ENCODE measurements around the gene PDGFD. TPM values are rescaled to one million over a fixed set of nuclear protein-coding genes. Genes with fewer than 3 reads are reported as not detected.

The PDGFD gene
- total RNA-seq, result not detected

DNA sequence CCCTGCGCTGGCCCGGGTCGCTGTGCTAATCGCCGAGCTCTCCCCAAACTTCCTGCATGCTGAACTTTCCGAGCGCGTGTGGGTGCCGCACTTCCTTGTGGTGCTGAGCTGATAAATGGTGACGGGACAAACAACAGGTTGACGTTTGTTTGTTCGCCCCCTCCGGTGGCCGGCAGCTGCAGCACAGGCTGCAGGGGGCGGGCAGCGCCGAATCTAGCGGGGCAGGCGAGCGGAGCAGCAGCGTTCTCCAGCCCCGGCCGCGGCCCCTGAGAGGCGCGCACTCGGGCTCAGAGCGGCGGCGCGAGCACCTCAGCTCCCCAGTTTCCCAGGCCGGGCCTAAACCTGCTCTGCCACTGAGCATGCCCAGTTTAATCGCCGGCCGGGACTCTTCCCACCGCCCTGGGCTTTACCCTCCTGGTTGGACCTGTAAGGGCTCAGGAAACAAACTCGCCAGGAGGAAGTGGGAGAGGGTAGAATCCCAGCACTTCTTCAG lies at the start of gene PDGFD:
TSS of gene PDGFD (minus strand) at position 120 of the 493 bp plus-strand sequence.
- peaks cover 5% of the 10 kb centered on the region for H3K4me1 Mint-ChIP-seq
- H3K9me3 Mint-ChIP-seq, result no peaks in the 10 kb centered on the region
- H3K27ac Mint-ChIP-seq, result no peak within 1 kb of the TSS

DNA sequence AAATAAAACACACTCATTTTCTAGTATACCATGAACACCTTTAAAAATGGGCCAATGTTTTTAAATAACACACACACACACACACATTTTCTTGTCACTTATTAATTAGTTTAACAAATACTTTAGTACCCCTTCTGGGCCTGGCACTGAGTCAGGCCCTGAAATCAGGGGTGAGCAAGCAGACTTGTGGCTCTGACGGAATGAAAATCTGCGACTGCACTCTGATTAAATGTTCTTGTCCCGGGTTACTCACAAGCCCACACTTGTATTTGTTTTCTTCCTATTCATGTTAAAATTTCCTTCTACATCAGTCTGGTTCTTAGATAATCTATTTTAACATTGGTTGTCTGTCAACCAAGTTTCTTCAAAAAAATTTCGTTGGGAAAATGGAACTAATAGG lies 43.0 kb upstream of the PDGFD start:
- Mint-ChIP-seq H3K4me1 (no peaks in the 10 kb centered on the region), H3K27me3 (no peaks in the 10 kb centered on the region), H3K4me3 (no peak overlapping the region), H3K9me3 (peaks cover 4% of the 10 kb centered on the region), H3K36me3 (no peaks in the 10 kb centered on the region), H3K27ac (no peak overlapping the region)
- no peak for DNase-seq

More for the DNA sequence above, at the start of gene PDGFD:
- DNase-seq, result peak; percentile 31
- Mint-ChIP-seq H3K4me3 (peak within 1 kb of the TSS; percentile 66), H3K36me3 (no peaks in the 10 kb centered on the region), H3K27me3 (peaks cover 43% of the 10 kb centered on the region)

GRCh38 chr11:104205838-104206237 lies 41.9 kb upstream of the PDGFD start:
- Mint-ChIP-seq H3K27me3 (no peaks in the 10 kb centered on the region), H3K4me3 (no peak overlapping the region), H3K4me1 (no peaks in the 10 kb centered on the region), H3K36me3 (no peaks in the 10 kb centered on the region), H3K9me3 (no peaks in the 10 kb centered on the region), H3K27ac (no peak overlapping the region)
- DNase-seq, result no peak

DNA sequence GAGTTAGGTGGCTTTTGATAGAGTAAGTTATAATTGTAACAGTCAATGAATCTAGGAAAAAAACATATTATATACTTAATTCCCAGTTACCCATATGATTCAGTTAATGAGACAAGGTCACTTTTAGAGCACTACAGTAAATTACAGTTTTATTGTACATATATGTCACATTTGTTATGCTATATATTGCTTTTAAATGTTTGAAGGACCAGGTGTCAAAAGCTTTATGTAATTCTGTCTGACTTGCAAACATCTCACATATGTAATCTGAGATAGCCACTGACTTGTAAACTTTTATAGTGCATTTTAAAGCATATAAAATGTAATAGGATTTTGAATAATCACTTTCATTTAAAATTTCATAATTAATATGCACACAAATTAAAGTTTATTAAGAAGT lies 36.7 kb upstream of the PDGFD start:
- Mint-ChIP-seq H3K36me3 (no peaks in the 10 kb centered on the region), H3K27me3 (peaks cover 11% of the 10 kb centered on the region), H3K9me3 (no peaks in the 10 kb centered on the region), H3K27ac (no peak overlapping the region), H3K4me1 (no peaks in the 10 kb centered on the region), H3K4me3 (no peak overlapping the region)
- no peak for DNase-seq

DNA sequence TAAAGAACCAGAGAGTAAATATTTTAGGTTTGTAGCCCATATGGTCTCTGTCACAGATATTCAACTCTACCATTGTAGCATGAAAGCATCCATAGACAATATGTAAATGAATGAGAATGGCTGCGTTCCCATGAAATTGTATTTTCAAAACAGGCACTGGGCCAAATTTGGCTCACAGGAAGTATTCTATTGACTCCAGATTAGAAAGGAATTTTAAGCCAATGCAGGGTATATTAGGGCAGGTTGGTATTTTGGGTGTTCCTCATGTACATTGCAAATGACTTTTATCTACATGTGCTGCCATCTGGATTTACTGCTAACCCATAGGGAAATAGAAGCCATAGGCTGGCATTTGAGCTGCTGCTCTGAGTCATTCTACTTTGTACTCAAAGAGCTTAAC lies 35.1 kb upstream of the PDGFD start:
- H3K27ac Mint-ChIP-seq, result no peak overlapping the region
- no peaks in the 10 kb centered on the region for H3K4me1 Mint-ChIP-seq
- no peak for DNase-seq
- no peaks in the 10 kb centered on the region for H3K36me3 Mint-ChIP-seq
- H3K4me3 Mint-ChIP-seq, result no peak overlapping the region
- H3K27me3 Mint-ChIP-seq, result peaks cover 11% of the 10 kb centered on the region
- no peaks in the 10 kb centered on the region for H3K9me3 Mint-ChIP-seq

DNA sequence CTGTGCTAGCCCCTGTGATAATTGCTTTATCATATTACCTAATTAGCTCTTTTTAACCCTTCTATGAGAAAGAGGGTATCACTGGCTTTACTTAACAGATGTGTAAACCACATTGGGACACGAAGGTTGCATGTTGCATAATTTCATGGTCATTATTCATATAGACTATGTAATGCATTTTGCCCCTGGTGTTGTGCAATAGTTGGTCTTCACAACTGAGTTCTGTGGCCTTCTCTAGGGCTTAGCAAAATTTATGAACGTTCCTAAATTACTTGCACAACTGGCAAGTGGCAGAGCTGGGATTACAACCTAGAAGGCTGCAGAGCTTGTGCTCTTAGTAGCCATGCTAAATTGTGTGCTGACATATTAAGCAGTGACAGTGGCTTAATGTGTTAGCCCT lies 34.6 kb upstream of the PDGFD start:
- H3K27me3 Mint-ChIP-seq, result peaks cover 11% of the 10 kb centered on the region
- no peaks in the 10 kb centered on the region for H3K4me1 Mint-ChIP-seq
- H3K27ac Mint-ChIP-seq, result no peak overlapping the region
- DNase-seq, result no peak
- H3K4me3 Mint-ChIP-seq, result no peak overlapping the region
- H3K36me3 Mint-ChIP-seq, result no peaks in the 10 kb centered on the region
- H3K9me3 Mint-ChIP-seq, result no peaks in the 10 kb centered on the region

- Mint-ChIP-seq H3K9me3 (peaks cover 2% of the 10 kb centered on the region), H3K36me3 (no peaks in the 10 kb centered on the region), H3K27ac (no peak overlapping the region), H3K4me1 (no peaks in the 10 kb centered on the region), H3K4me3 (no peak overlapping the region), H3K27me3 (no peaks in the 10 kb centered on the region)
- no peak for DNase-seq
Measured at GRCh38 chr11:104191124-104191523, 27.2 kb upstream of the PDGFD start.

DNA sequence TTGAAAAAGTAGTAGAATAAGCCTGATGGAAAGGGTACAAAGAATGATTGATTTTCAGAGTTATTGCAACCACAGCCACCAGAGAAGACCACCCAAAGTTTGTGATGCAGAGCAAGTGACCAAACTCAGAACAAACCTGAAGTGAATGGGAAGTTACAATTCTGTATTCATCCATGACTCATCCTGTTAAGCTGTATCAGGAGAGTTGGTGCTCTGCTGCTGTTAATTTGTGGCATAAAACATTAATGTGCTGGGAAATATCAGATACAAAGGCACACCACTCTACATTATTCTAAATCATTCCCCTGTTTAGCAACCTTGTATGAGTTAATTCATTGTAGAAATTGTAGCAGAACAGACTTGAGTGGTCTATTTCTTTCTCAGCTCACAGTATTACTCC lies 19.6 kb upstream of the PDGFD start:
- H3K4me1 Mint-ChIP-seq, result no peaks in the 10 kb centered on the region
- no peaks in the 10 kb centered on the region for H3K9me3 Mint-ChIP-seq
- H3K36me3 Mint-ChIP-seq, result no peaks in the 10 kb centered on the region
- DNase-seq, result no peak
- no peak overlapping the region for H3K4me3 Mint-ChIP-seq
- H3K27me3 Mint-ChIP-seq, result no peaks in the 10 kb centered on the region
- H3K27ac Mint-ChIP-seq, result no peak overlapping the region

GRCh38 chr11:104175769-104176168 lies 11.8 kb upstream of the PDGFD start:
- Mint-ChIP-seq H3K9me3 (no peaks in the 10 kb centered on the region), H3K36me3 (no peaks in the 10 kb centered on the region), H3K27me3 (no peaks in the 10 kb centered on the region), H3K27ac (no peak overlapping the region), H3K4me1 (no peaks in the 10 kb centered on the region), H3K4me3 (no peak overlapping the region)
- DNase-seq, result no peak

- Mint-ChIP-seq H3K36me3 (no peaks in the 10 kb centered on the region), H3K9me3 (no peaks in the 10 kb centered on the region), H3K27me3 (peaks cover 20% of the 10 kb centered on the region), H3K4me3 (no peak overlapping the region), H3K4me1 (no peaks in the 10 kb centered on the region), H3K27ac (no peak overlapping the region)
- no peak for DNase-seq
Measured at GRCh38 chr11:104169091-104169490, 5.1 kb upstream of the PDGFD start.

DNA sequence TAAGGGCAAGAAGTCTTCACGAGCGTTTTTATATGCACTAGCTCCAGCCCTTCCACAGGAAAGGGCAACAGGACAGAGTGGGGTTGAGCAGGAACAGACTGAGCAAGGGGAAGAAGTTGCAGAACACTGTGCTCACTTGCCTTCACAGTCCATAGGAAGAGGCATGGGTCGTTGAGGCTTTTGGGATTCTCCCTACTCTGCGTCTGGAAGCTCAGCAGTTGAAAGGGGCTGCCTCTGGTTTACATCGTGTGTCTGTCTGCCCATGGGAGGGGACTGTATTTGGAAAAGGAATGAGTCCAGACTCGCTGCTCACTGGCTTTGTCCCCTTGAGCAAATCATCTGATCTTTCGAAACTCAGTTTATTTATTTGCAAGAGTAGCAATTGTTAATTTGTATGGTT lies 1.1 kb upstream of the PDGFD start:
- no peaks in the 10 kb centered on the region for H3K36me3 Mint-ChIP-seq
- H3K4me3 Mint-ChIP-seq, result no peak overlapping the region
- no peak for DNase-seq
- peaks cover 43% of the 10 kb centered on the region for H3K27me3 Mint-ChIP-seq
- no peaks in the 10 kb centered on the region for H3K9me3 Mint-ChIP-seq
- peaks cover 5% of the 10 kb centered on the region for H3K4me1 Mint-ChIP-seq
- H3K27ac Mint-ChIP-seq, result no peak overlapping the region

GRCh38 chr11:104163100-104164027 lies 583 bp downstream of the PDGFD start:
- Mint-ChIP-seq H3K27ac (no peak overlapping the region), H3K4me3 (peak overlapping the region; percentile 66), H3K9me3 (no peaks in the 10 kb centered on the region)

DNA sequence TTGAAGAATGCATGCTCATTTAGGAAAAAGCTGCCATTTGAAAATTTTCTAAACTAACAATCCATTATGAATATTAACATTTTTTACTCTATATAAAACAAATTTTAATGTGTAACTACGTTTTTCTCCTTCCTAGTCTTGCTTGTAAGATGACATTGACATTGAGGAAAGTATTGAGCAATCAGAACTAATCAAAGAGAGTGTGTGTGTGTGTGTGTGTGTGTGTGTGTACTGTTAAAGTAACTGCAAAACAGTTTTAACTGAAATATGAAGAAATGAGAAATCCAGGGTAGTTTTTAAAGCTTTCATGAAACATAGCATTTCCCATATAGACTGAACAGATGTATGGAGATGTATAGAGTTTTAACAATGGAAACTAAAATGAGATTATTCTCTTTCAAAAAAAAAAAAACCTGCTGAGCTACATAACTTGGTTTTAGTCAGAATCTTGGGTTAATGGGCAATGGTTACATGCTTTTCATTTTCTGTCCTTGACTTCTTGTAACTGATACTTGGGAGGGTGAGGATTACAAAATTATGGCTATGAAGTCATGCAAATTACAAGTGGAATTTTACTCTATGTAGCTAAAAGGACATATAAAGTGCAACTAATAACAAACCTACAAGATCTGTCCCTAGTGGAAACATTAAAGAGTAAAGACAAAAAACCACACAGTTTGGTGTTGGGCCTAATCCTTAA lies 2.0 kb downstream of the PDGFD start:
- H3K4me1 Mint-ChIP-seq, result peaks cover 5% of the 10 kb centered on the region
- no peak for DNase-seq
- H3K27ac Mint-ChIP-seq, result no peak overlapping the region
- H3K36me3 Mint-ChIP-seq, result no peaks in the 10 kb centered on the region
- peaks cover 48% of the 10 kb centered on the region for H3K27me3 Mint-ChIP-seq
- no peaks in the 10 kb centered on the region for H3K9me3 Mint-ChIP-seq
- no peak overlapping the region for H3K4me3 Mint-ChIP-seq

More at GRCh38 chr11:104163100-104164027, 583 bp downstream of the PDGFD start:
- no peaks in the 10 kb centered on the region for H3K36me3 Mint-ChIP-seq
- peaks cover 43% of the 10 kb centered on the region for H3K27me3 Mint-ChIP-seq
- peaks cover 5% of the 10 kb centered on the region for H3K4me1 Mint-ChIP-seq
- no peak for DNase-seq

GRCh38 chr11:104159356-104159755 lies 4.6 kb downstream of the PDGFD start:
- Mint-ChIP-seq H3K27ac (no peak overlapping the region), H3K4me3 (no peak overlapping the region), H3K9me3 (no peaks in the 10 kb centered on the region), H3K36me3 (no peaks in the 10 kb centered on the region), H3K4me1 (peaks cover 5% of the 10 kb centered on the region), H3K27me3 (peaks cover 32% of the 10 kb centered on the region)
- DNase-seq, result no peak

DNA sequence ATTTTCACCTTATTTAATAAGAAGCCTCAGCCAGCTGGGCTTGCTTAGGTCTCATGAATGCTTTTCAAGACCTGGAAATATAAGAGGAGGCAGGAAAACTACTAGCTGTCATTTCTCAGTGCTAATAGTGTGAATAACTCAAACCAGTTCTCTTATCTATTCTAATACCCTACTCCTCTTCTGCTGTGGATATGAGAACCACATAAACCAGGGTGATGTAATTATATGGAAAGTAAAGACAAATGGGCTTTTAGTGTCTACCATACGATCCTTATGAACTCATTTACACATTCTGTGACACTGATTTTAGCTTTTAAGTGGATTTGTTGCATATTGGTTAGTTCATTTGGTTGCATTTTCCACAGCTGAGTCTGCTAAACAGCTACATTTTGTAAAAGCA lies 8.6 kb downstream of the PDGFD start:
- no peak for DNase-seq
- Mint-ChIP-seq H3K36me3 (no peaks in the 10 kb centered on the region), H3K27me3 (peaks cover 4% of the 10 kb centered on the region), H3K4me1 (no peaks in the 10 kb centered on the region), H3K9me3 (no peaks in the 10 kb centered on the region), H3K27ac (no peak overlapping the region), H3K4me3 (no peak overlapping the region)
